GM21367 (cell line): ENCODE results near the gene NOS1AP.

Experiments used
- ATAC-seq: cut with Tn5 transposase; IDR thresholded peaks from one replicate; pipeline ENCODE4 v1.9.1; 2021; ENCODE audit not compliant: unreplicated experiment

NOS1AP gene

GRCh38 chr1:162285149-162285561 lies 215.7 kb downstream of the NOS1AP start:
- ATAC-seq: no peak

GRCh38 chr1:162291000-162291399 lies 221.5 kb downstream of the NOS1AP start:
- ATAC-seq: no peak

- ATAC-seq: no peak
Observed at GRCh38 chr1:162292422-162292849, 222.9 kb downstream of the NOS1AP start.

GRCh38 chr1:162293073-162293692 lies 223.7 kb downstream of the NOS1AP start:
- no peak for ATAC-seq

GRCh38 chr1:162294015-162294414 lies 224.5 kb downstream of the NOS1AP start:
- ATAC-seq: no peak

DNA sequence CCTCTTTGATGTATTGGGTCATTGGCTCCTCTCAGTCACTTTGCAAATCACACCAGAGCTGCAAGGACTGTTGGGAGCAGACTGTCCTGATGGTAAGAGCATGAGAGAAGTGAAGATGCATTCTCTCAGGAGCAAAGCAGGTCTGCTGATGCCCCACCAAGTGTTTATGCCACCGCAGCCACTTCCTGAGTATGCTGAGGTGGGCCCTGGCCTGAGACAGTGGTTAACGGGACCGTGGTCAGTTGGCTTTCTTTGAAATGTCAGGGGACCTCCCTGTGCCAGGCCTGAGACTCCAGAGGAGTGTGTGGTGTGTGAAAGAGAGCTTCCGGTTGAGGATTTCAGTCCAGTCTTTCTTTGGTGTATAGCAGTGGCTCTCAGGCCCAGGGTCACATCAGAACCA lies 227.7 kb downstream of the NOS1AP start:
- ATAC-seq: no peak

DNA sequence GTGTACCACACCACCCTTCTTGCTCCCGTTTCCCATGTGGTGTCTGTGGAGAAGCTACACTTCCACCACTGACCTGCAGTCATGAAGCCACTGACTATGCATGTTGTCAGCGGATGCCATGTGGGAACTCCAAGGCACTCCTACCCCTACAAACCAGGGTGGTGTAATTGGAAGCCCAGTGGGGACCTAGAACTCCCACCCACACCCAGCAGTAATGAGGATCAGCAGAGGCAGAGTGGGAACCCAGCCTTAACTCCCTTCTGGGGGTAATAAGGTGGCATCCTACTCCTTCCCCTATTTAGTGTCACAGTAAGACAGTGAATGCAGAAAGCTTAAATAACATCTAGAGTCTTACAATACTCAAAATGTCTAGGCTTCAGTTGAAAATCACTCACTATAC lies 228.8 kb downstream of the NOS1AP start:
- ATAC-seq: no peak

DNA sequence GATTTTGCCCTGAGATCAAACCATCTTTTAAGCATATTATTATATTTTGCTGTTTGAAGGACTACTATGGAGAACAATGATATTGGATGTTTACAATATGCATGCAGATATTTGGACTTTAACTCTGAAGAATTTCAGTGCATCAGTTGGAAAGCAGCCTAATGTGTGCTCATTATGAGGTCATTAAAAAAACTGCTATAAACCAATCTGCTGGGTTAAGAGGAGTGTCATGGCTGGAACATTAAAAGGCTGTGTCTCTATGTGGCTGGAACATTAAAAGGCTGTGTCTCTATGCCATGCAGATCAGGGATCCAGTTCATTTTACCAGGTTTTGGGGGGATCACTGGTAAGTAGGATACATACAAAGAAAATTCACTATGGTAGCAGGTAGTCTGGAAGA lies 229.5 kb downstream of the NOS1AP start:
- no peak for ATAC-seq

DNA sequence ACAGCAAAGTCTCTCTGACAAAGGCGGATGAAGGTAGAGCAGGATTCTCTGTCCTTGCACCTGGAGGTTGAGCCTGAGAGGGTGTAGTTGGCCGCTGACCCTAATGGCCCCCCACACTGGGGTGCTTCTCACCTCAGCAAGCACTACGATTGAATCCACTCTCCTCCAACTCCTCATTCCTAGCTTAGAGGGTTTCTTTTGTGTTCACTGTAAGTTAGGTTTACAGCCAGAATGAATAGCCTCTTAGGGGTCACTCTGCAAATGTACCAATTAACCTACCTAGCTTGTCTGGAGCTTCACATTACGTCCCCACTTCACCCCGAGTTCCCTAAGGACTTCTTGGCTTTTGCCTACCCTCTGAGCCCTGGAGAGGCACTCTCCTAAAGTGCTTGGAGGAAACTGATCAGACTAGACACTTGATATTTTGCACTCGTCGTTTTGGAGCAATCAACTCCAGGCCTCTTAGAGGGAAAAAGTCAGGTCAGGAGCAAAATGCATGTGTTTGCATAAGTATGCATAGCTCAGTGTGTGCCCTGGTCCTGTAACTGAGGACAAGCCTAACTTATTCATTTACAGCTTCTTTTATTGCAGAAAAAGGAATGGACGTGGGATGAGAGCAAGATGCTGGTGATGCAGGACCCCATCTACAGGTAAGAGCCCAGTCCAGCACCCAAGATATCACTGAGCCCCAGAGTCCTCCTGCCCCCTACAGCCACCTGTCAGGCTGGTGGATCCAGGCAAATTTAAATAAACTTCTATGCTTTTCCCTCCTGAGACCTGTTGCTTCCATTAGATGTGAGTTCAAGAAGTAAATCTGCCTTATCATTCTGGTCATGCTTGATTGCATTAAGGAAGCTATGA lies 230.8 kb downstream of the NOS1AP start:
- ATAC-seq: no peak

GRCh38 chr1:162301696-162302095 lies 232.2 kb downstream of the NOS1AP start:
- no peak for ATAC-seq

DNA sequence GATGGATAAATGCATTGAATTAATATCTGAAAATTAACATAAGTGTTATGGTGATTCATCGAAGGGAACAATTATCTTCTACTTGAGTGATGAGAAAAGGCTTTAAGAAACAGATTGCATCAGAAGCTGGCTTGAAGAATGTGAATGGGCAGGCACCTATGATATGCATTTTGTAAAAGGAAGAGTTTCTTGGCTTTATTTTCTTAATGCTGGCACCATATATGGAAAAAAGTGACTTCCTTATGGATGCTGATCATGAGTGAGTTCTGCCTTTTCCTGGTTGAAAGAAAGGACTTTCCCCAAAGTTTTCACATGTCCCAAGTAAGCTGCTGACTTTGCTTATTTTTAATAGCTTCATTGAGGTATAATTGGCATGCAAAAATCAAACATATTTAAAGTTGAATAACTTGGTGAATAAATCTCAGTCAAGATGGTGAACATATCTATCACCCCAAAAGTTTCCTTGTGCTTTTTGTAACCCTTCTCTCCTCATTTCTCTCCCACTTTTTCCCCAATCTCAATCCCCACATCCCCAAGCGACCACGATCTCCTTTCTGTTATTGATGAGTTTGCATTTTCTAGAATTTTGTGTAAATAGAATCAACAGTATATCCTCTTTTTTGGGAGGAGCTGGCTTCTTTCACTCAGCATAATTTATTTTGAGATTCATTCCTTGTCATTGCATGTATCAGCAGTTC lies 233.0 kb downstream of the NOS1AP start:
- no peak for ATAC-seq

- no peak for ATAC-seq
Observed at GRCh38 chr1:162303004-162303344, 233.5 kb downstream of the NOS1AP start.

DNA sequence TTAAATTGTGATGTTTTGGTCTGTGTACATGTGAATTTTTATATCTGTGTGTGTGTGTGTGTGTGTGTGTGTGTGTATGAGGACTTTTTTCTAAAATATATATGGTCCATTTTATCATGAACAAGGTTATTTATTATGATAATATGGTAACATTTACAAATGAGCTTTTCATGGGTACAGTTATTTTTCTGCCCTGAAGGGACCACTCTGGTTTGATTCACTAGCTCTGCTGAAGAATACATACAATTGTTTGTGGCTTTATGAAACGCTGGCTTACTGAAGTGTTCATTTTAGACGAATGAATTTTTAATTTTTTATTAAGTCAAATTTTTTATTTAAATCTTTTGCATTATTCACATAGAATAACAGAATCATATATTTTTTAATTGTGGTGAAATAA lies 235.2 kb downstream of the NOS1AP start:
- no peak for ATAC-seq

GRCh38 chr1:162305969-162306368 lies 236.5 kb downstream of the NOS1AP start:
- ATAC-seq: no peak

GRCh38 chr1:162310337-162310736 lies 240.8 kb downstream of the NOS1AP start:
- no peak for ATAC-seq

DNA sequence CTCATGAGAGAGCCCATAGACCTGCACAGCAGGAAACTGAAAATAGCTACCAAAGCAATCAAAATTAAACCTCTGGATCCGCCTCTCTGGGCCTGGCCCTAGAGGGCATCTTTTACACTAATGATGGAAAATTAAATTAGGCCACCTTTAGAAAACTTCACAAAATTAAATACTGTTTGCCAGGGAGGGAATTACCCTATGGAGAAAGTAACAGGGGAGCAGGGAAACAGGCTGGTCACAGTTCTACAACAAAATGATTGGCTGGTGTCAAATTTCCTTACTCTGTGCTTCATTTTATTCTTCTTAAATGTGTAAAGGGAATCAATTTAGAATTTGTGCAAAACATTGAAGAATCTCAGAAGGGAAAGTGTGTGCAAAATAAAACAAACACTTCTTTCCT lies 244.7 kb downstream of the NOS1AP start:
- ATAC-seq: no peak

GRCh38 chr1:162315673-162316072 lies 246.2 kb downstream of the NOS1AP start:
- ATAC-seq: no peak

DNA sequence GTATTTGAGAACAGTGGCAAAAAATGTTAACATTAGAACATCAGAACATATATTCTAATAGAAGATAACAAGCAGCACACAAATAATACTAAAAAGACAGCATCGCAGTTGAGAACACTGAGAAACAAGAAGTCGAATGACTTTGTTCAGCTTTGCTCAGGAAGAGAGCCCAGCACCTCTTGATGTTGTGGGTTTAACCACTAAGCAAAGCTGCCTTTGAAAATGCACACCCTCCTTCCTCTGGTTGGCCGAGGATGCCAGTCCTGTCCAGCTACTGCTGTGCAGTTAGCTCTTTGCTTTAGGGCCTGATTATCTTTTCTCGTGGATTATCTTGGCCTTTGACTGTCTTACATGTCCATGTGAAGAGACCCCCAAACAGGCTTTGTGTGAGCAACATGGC lies 246.7 kb downstream of the NOS1AP start:
- no peak for ATAC-seq

GRCh38 chr1:162317621-162318020 lies 248.1 kb downstream of the NOS1AP start:
- ATAC-seq: no peak

DNA sequence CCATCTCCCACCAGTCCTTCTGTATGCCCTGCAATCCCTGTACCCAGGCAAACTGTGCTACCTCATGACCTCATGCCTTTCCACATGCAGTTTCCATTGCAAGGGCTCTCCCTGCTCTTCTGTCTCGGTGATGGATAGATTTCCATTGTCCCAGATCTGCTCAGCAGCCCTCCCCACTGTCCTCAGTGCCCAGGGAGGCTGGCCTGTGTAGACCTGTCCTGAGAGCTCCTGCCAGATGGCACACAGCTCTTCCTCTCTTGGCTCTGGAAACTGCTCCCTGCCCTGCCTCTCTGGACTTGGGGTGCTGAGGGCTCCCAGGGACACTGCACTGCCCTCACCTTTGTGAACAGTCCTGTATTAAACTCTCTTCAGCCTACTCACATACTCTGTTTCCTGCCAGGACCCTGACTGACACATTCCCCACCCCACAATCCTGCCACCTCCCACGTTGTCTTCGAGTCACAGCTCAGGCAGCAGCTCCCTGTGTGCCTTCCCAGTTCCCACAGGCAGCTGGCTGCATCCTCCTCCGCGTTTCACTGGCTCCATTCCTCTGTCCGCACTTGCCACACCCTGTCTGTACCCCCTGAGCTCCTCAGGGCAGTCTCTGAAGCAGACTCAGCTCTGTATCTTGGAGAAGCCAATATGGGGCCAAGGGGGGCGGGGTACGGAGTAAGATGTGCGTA lies 250.1 kb downstream of the NOS1AP start:
- ATAC-seq: no peak

GRCh38 chr1:162321809-162322422 lies 252.4 kb downstream of the NOS1AP start:
- ATAC-seq: no peak
